ENCODE measurements around the gene LMO1. TPM values are rescaled to one million over a fixed set of nuclear protein-coding genes. Genes with fewer than 3 reads are reported as not detected.
A peak's percentile ranks its signal among the peaks of the same experiment; 100 is the strongest.

LMO1 gene
- total and polyA plus RNA-seq, 11 donors = 0.42 to 4.1 (median 2.1) TPM; not detected in 1

- 26 to 39% (median 30%) methylated on average over 5 of the region's 5 CpGs for whole genome bisulfite sequencing, 4 donors
- DNase-seq (no peak), ATAC-seq (peak in 3 of 4 donors; percentile 17 to 45 (median 32))
- H3K4me3 ChIP-seq = no peak overlapping the region
- TF ChIP-seq POLR2A (IDR thresholded peaks at IDR 0.05) = no peak
- peak in 2 of 12 donors; percentile 2 to 5 for TF ChIP-seq CTCF (IDR thresholded peaks at IDR 0.05)
- peaks cover 0 to 8% (median 0%) of the 10 kb centered on the region in 12 donors for H3K4me1 ChIP-seq
- H3K27ac ChIP-seq = no peak overlapping the region
- intact Hi-C loops (cut with DNase I) = loop anchor here in 3 of 10 donors (1.0 to 10.0 kb wide), 2 partner anchors 372 to 373 kb away; no protein-coding TSS in a partner anchor
- H3K36me3 ChIP-seq = no peaks in the 10 kb centered on the region
- H3K27me3 ChIP-seq = peaks cover 0 to 15% (median 0%) of the 10 kb centered on the region in 9 donors
- peaks cover 0 to 2% (median 0%) of the 10 kb centered on the region in 12 donors for H3K9me3 ChIP-seq
These were observed 70.8 kb downstream of the LMO1 start for GRCh38 chr11:8192896-8193209.

- TF ChIP-seq CTCF (IDR thresholded peaks at IDR 0.05) (peak; percentile 64 to 91 (median 82)), POLR2A (IDR thresholded peaks at IDR 0.05) (no peak)
- ATAC-seq (peak; percentile 70 to 85 (median 80)), DNase-seq (peak in 4 of 5 donors; percentile 59 to 69 (median 60))
- Histone ChIP-seq H3K36me3 (no peaks in the 10 kb centered on the region), H3K27ac (no peak overlapping the region), H3K4me1 (peaks cover 0 to 8% (median 0%) of the 10 kb centered on the region in 12 donors), H3K9me3 (peaks cover 0 to 2% (median 0%) of the 10 kb centered on the region in 12 donors), H3K4me3 (no peak overlapping the region), H3K27me3 (peaks cover 0 to 11% (median 0%) of the 10 kb centered on the region in 9 donors)
- WGBS, 4 donors = 66 to 73% (median 70%) methylated on average over 17 to 19 of the region's 19 CpGs
- intact Hi-C loops (cut with DNase I) = loop anchor here in 3 of 10 donors (1.0 to 10.0 kb wide), 2 partner anchors 373 to 374 kb away; no protein-coding TSS in a partner anchor
These were observed 71.4 kb downstream of the LMO1 start for GRCh38 chr11:8192016-8192895.

DNA sequence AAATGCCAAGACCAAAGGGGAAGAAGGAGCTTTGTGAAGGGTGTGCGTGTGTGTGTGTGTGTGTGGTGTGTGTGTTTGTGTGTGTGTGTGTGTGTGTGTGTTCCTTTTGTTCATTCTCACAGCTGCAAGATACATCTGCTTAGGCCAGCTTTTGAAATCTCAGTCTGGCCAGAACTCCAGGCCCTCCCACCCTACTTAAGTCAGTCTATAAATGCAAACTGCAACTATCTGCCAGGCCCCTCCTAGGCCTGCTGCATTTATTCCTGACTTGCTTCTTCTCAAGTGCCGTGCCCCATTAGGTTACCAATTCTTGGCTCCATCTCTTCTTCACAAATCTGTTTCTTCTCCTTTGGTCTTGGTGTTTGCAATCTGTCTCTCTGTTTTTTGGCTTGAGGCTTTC, 73.2 kb downstream of the LMO1 start:
- no peaks in the 10 kb centered on the region for H3K4me1 ChIP-seq
- DNase-seq = no peak
- WGBS, 4 donors = 41 to 49% (median 46%) methylated on average over 2 of the region's 2 CpGs
- no peaks in the 10 kb centered on the region for H3K36me3 ChIP-seq
- intact Hi-C loops (cut with DNase I) = loop anchor here in 2 of 10 donors (10.0 kb wide), 1 partner anchor 374 kb away; no protein-coding TSS in a partner anchor
- TF ChIP-seq CTCF (IDR thresholded peaks at IDR 0.05) = no peak
- no peak for TF ChIP-seq POLR2A (IDR thresholded peaks at IDR 0.05)
- no peak overlapping the region for H3K4me3 ChIP-seq
- ATAC-seq = no peak
- peaks cover 0 to 9% (median 0%) of the 10 kb centered on the region in 9 donors for H3K27me3 ChIP-seq
- H3K9me3 ChIP-seq = peaks cover 0 to 4% (median 0%) of the 10 kb centered on the region in 12 donors
- no peak overlapping the region for H3K27ac ChIP-seq

DNA sequence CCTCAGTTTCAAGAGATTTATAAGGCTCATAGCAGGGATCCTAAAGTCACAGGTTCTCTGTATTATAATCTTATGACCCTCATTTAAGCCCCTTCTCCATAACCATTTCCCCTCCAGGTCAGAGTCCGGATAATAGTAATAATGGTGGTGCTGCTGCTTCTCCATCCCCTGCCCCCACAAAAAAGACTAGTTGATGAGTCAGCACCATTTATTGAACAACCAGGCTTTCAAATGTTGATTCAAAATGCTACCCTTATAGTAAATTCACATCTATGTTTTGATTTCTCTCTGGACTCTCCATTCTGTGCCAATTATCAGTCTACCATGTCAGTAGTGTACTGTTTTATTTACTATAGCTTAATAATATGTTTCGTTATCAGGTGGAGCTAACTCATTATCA, 77.2 kb downstream of the LMO1 start:
- H3K4me1 ChIP-seq = no peaks in the 10 kb centered on the region
- DNase-seq (no peak), ATAC-seq (no peak)
- H3K9me3 ChIP-seq = peaks cover 0 to 10% (median 0%) of the 10 kb centered on the region in 12 donors
- peaks cover 0 to 13% (median 0%) of the 10 kb centered on the region in 9 donors for H3K27me3 ChIP-seq
- intact Hi-C loops (cut with DNase I) = no loop called here
- 90 to 96% (median 93%) methylated on average over 2 of the region's 2 CpGs for WGBS, 4 donors
- H3K27ac ChIP-seq = no peak overlapping the region
- H3K4me3 ChIP-seq = no peak overlapping the region
- H3K36me3 ChIP-seq = no peaks in the 10 kb centered on the region
- no peak for TF ChIP-seq CTCF (IDR thresholded peaks at IDR 0.05)
- no peak for TF ChIP-seq POLR2A (IDR thresholded peaks at IDR 0.05)

All from heart left ventricle (tissue), 16 donors.